Keratinocyte (primary cell): ENCODE data around the gene PCBD2. TPM values are rescaled to one million over a fixed set of nuclear protein-coding genes. Genes with fewer than 3 reads are reported as not detected.

Source experiments
- DNase-seq: peaks from one replicate; pipeline ENCODE4 v3.0.0-alpha.2; 2011; ENCODE audit warnings: low read depth, missing footprints, low spot score
- FAIRE-seq: peaks from 2 replicates; lab custom pipeline; 2011; peaks lifted over from hg19 to GRCh38; lab: Jason Lieb, UNC
- H2AFZ ChIP-seq: 2 replicates; pipeline ENCODE4 v1.6.0; 2012; ENCODE audit warnings: low read length, control low read depth, inconsistent platforms; ENCODE audit not compliant: control insufficient read depth
- H3K27ac ChIP-seq: 2 replicates; pipeline ENCODE4 v1.5.1; 2011; ENCODE audit warnings: low read length; ENCODE audit not compliant: control insufficient read depth, insufficient read depth
- H3K27me3 ChIP-seq: 3 replicates; pipeline ENCODE4 v1.6.0; 2011; ENCODE audit warnings: low read length; ENCODE audit not compliant: control insufficient read depth, insufficient read depth; ENCODE audit errors: extremely low read depth
- H3K36me3 ChIP-seq, 2 experiments: 2 replicates in 1 of 2; 3 replicates in 1 of 2; pipeline ENCODE4 v1.5.1; 2011; ENCODE audit warnings: low read length in 2 of 2, mild to moderate bottlenecking in 1 of 2; ENCODE audit not compliant: control insufficient read depth in 2 of 2, insufficient read depth in 2 of 2; ENCODE audit errors: extremely low read depth in 1 of 2
- H3K4me1 ChIP-seq: 3 replicates; pipeline ENCODE4 v1.5.1; 2011; ENCODE audit warnings: low read length; ENCODE audit not compliant: control insufficient read depth, insufficient read depth; ENCODE audit errors: extremely low read depth
- H3K4me2 ChIP-seq: 3 replicates; pipeline ENCODE4 v1.6.0; 2011; ENCODE audit warnings: low read depth, low read length; ENCODE audit not compliant: control insufficient read depth, insufficient read depth; ENCODE audit errors: extremely low read depth
- H3K4me3 ChIP-seq, 3 experiments: fragments of 200-600 bp in 1 of 3; sonication (generic) in 1 of 3; 2 replicates in 2 of 3; 3 replicates in 1 of 3; pipeline ENCODE4 v1.5.1; 2011 to 2016; ENCODE audit warnings: low read length in 3 of 3, mild to moderate bottlenecking in 3 of 3, control low read depth in 2 of 3, inconsistent platforms in 1 of 3, low read depth in 1 of 3, mixed read lengths in 1 of 3, mixed run types in 1 of 3, moderate library complexity in 1 of 3; ENCODE audit not compliant: control insufficient read depth in 2 of 3, insufficient read depth in 2 of 3; ENCODE audit errors: extremely low read depth in 1 of 3
- H3K79me2 ChIP-seq: 2 replicates; pipeline ENCODE4 v1.6.0; 2012; ENCODE audit warnings: low read length; ENCODE audit not compliant: control insufficient read depth, insufficient read depth
- H3K9ac ChIP-seq: 3 replicates; pipeline ENCODE4 v1.6.0; 2011; ENCODE audit warnings: low read length; ENCODE audit not compliant: control insufficient read depth, insufficient read depth; ENCODE audit errors: extremely low read depth
- H3K9me1 ChIP-seq: 3 replicates; pipeline ENCODE4 v1.6.0; 2011; ENCODE audit warnings: low read length; ENCODE audit not compliant: control insufficient read depth, insufficient read depth; ENCODE audit errors: extremely low read depth
- H3K9me3 ChIP-seq: 2 replicates; pipeline ENCODE4 v1.5.1; 2012; ENCODE audit warnings: low read depth, low read length; ENCODE audit not compliant: control insufficient read depth
- H4K20me1 ChIP-seq: 3 replicates; pipeline ENCODE4 v1.6.0; 2011; ENCODE audit warnings: low read length; ENCODE audit not compliant: control insufficient read depth, insufficient read depth; ENCODE audit errors: extremely low read depth
- CTCF ChIP-seq, 3 experiments: IDR thresholded peaks in 1 of 3; conservative IDR thresholded peaks in 1 of 3; optimal IDR thresholded peaks in 1 of 3; 2 replicates in 2 of 3; 3 replicates in 1 of 3; pipeline versions ENCODE3 to v1.5.1; 2011; ENCODE audit warnings: low read length in 3 of 3, mild to moderate bottlenecking in 3 of 3, moderate library complexity in 2 of 3, control low read depth in 1 of 3, inconsistent platforms in 1 of 3; ENCODE audit not compliant: insufficient read depth in 2 of 3; ENCODE audit errors: extremely low read depth in 1 of 3
- EZH2 ChIP-seq: IDR thresholded peaks from one replicate; pipeline ENCODE4 v1.6.1; 2012; ENCODE audit warnings: inconsistent platforms, mild to moderate bottlenecking, low read length, moderate library complexity
- dilution Hi-C: fragments of 300-500 bp; cut with MboI; formaldehyde crosslinking; loops from one replicate; pipeline ENCODE4 v1.7.0; 2020; ENCODE audit warnings: low sequenced_read_pairs; ENCODE audit not compliant: extremely low pct_ligation_motif_present
- polyA plus RNA-seq, 5 experiments: library from polyadenylated mRNA; depleted of rRNA in 3 of 5; stranded (reverse) in 3 of 5; stranded (forward) in 1 of 5; unstranded in 1 of 5; fragments of >200 nt; gene quantifications; 1 replicate in 1 of 5; 2 replicates in 3 of 5; 3 replicates in 1 of 5; pipeline versions ENCODE4 v1.2.1 to v1.2.3, GENCODE V29; 2011 to 2012; ENCODE audit warnings: missing spikeins in 2 of 5, low read depth in 1 of 5, low replicate concordance in 1 of 5

Gene PCBD2
- polyA plus RNA-seq, 1 donor (not counting 4 experiments of a cell fraction or from before 2014, with no cell fraction given): 6.2 TPM

- H4K20me1 ChIP-seq: no peaks in the 10 kb centered on the region
- FAIRE-seq: no peak
- dilution Hi-C loops: no loop called here
Observed at GRCh38 chr5:134887593-134888159, 17.3 kb upstream of the PCBD2 start.

DNA sequence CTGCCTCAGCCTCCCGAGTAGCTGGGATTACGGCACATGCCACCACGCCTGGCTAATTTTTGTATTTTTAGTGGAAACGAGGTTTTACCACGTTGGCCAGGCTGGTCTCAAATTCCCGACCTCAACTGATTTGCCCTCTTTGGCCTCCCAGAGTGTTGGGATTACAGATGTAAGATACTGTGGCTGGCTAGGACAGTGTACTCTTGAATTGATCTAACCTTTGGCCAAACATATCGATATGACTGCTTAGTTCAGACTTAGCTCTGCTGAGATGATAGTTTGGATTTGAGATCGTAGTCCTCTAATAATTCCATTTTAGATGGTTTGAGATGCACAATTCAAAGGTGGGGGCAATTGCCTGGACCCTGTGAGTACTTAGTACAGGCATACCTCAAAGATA lies 15.6 kb upstream of the PCBD2 start:
- DNase-seq: no peak
- Histone ChIP-seq H3K4me1 (no peaks in the 10 kb centered on the region), H3K27ac (no peak overlapping the region), H3K9me1 (no peaks in the 10 kb centered on the region), H3K36me3 (peaks cover 0 to 1% of the 10 kb centered on the region in 2 experiments), H3K9ac (no peak overlapping the region), H3K9me3 (no peaks in the 10 kb centered on the region), H3K4me2 (no peak overlapping the region), H2AFZ (no peak overlapping the region), H4K20me1 (no peaks in the 10 kb centered on the region), H3K4me3 (no peak overlapping the region), H3K27me3 (no peaks in the 10 kb centered on the region), H3K79me2 (peaks cover 2% of the 10 kb centered on the region)
- no peak for FAIRE-seq
- dilution Hi-C loops: no loop called here
- no peak for TF ChIP-seq CTCF (optimal IDR thresholded peaks at IDR 0.05 in 1 of 3, IDR thresholded peaks at IDR 0.05 in 1 of 3, conservative IDR thresholded peaks at IDR 0.05 in 1 of 3; ENCODE audit: extremely low read depth in 1 of 3, insufficient read depth in 2 of 3, low read length in 3 of 3)
- no peak for TF ChIP-seq EZH2

More at GRCh38 chr5:134887593-134888159, 17.3 kb upstream of the PCBD2 start:
- H3K9me3 ChIP-seq: no peaks in the 10 kb centered on the region
- no peak for DNase-seq
- no peak overlapping the region for H3K27ac ChIP-seq
- H3K79me2 ChIP-seq: peaks cover 2% of the 10 kb centered on the region
- no peaks in the 10 kb centered on the region for H3K27me3 ChIP-seq
- no peaks in the 10 kb centered on the region for H3K4me1 ChIP-seq
- H3K4me3 ChIP-seq: no peak overlapping the region
- TF ChIP-seq EZH2: no peak
- no peak for TF ChIP-seq CTCF (optimal IDR thresholded peaks at IDR 0.05 in 1 of 3, IDR thresholded peaks at IDR 0.05 in 1 of 3, conservative IDR thresholded peaks at IDR 0.05 in 1 of 3; ENCODE audit: extremely low read depth in 1 of 3, insufficient read depth in 2 of 3, low read length in 3 of 3)
- peaks cover 0 to 1% of the 10 kb centered on the region in 2 experiments for H3K36me3 ChIP-seq
- H3K9me1 ChIP-seq: no peaks in the 10 kb centered on the region
- no peak overlapping the region for H2AFZ ChIP-seq
- H3K4me2 ChIP-seq: no peak overlapping the region
- H3K9ac ChIP-seq: no peak overlapping the region
